ENCODE results near the gene PDE10A. TPM values are rescaled to one million over a fixed set of nuclear protein-coding genes. Genes with fewer than 3 reads are reported as not detected.

The PDE10A gene
- total and polyA plus RNA-seq, 2 of the 8 experiments (the other 6 are each of a cell fraction or from before 2014, with no cell fraction given): 1.1 to 2.4 TPM

DNA sequence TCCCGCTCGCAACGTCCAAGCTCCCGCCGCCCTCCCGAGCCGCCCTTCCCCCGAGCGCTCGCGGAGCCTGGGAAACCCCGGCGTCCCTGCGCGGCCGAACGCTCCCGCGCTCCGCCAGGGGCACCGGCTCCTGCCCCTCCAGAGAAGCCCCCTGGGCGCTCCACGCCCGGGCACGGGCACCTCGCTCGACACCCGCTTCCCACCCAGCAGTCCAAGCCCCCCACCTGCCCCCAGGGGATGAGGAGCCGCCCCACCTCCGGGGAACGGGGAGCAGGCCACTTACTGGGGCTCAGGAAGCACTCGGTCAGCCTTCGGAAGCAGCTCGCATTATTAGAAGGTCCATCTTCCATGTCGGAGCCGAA lies 1.4 kb downstream of the PDE10A start (continued):
- TF ChIP-seq, protein P1, sequence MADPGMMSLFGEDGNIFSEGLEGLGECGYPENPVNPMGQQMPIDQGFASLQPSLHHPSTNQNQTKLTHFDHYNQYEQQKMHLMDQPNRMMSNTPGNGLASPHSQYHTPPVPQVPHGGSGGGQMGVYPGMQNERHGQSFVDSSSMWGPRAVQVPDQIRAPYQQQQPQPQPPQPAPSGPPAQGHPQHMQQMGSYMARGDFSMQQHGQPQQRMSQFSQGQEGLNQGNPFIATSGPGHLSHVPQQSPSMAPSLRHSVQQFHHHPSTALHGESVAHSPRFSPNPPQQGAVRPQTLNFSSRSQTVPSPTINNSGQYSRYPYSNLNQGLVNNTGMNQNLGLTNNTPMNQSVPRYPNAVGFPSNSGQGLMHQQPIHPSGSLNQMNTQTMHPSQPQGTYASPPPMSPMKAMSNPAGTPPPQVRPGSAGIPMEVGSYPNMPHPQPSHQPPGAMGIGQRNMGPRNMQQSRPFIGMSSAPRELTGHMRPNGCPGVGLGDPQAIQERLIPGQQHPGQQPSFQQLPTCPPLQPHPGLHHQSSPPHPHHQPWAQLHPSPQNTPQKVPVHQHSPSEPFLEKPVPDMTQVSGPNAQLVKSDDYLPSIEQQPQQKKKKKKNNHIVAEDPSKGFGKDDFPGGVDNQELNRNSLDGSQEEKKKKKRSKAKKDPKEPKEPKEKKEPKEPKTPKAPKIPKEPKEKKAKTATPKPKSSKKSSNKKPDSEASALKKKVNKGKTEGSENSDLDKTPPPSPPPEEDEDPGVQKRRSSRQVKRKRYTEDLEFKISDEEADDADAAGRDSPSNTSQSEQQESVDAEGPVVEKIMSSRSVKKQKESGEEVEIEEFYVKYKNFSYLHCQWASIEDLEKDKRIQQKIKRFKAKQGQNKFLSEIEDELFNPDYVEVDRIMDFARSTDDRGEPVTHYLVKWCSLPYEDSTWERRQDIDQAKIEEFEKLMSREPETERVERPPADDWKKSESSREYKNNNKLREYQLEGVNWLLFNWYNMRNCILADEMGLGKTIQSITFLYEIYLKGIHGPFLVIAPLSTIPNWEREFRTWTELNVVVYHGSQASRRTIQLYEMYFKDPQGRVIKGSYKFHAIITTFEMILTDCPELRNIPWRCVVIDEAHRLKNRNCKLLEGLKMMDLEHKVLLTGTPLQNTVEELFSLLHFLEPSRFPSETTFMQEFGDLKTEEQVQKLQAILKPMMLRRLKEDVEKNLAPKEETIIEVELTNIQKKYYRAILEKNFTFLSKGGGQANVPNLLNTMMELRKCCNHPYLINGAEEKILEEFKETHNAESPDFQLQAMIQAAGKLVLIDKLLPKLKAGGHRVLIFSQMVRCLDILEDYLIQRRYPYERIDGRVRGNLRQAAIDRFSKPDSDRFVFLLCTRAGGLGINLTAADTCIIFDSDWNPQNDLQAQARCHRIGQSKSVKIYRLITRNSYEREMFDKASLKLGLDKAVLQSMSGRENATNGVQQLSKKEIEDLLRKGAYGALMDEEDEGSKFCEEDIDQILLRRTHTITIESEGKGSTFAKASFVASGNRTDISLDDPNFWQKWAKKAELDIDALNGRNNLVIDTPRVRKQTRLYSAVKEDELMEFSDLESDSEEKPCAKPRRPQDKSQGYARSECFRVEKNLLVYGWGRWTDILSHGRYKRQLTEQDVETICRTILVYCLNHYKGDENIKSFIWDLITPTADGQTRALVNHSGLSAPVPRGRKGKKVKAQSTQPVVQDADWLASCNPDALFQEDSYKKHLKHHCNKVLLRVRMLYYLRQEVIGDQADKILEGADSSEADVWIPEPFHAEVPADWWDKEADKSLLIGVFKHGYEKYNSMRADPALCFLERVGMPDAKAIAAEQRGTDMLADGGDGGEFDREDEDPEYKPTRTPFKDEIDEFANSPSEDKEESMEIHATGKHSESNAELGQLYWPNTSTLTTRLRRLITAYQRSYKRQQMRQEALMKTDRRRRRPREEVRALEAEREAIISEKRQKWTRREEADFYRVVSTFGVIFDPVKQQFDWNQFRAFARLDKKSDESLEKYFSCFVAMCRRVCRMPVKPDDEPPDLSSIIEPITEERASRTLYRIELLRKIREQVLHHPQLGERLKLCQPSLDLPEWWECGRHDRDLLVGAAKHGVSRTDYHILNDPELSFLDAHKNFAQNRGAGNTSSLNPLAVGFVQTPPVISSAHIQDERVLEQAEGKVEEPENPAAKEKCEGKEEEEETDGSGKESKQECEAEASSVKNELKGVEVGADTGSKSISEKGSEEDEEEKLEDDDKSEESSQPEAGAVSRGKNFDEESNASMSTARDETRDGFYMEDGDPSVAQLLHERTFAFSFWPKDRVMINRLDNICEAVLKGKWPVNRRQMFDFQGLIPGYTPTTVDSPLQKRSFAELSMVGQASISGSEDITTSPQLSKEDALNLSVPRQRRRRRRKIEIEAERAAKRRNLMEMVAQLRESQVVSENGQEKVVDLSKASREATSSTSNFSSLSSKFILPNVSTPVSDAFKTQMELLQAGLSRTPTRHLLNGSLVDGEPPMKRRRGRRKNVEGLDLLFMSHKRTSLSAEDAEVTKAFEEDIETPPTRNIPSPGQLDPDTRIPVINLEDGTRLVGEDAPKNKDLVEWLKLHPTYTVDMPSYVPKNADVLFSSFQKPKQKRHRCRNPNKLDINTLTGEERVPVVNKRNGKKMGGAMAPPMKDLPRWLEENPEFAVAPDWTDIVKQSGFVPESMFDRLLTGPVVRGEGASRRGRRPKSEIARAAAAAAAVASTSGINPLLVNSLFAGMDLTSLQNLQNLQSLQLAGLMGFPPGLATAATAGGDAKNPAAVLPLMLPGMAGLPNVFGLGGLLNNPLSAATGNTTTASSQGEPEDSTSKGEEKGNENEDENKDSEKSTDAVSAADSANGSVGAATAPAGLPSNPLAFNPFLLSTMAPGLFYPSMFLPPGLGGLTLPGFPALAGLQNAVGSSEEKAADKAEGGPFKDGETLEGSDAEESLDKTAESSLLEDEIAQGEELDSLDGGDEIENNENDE (IDR thresholded peaks at IDR 0.05; ENCODE audit: insufficient replicate concordance, low read length): no peak
- peak; percentile 36 for TF ChIP-seq RNF2 (IDR thresholded peaks at IDR 0.05; ENCODE audit: borderline replicate concordance, low read depth, low read length, missing control alignments, poor library complexity, severe bottlenecking)
